Esophagus muscularis mucosa (tissue), 4 donors: ENCODE data around the gene HMOX1. TPM values are rescaled to one million over a fixed set of nuclear protein-coding genes. Genes with fewer than 3 reads are reported as not detected.
"Not testable (repeated sequence)": the region's sequence is repeated elsewhere in the genome, so short reads cannot be mapped to it uniquely, and the experiment has no call there.

ENCODE experiments used
- DNase-seq: peaks from one replicate; pipeline ENCODE4 v3.0.0-alpha.2; 2017; ENCODE audit errors: extremely low spot score
- H3K27ac ChIP-seq, 4 donors: fragments of 200-600 bp; sonication (generic); replicated peaks in 1 of 4; 1 replicate in 3 of 4; 2 replicates in 1 of 4; pipeline ENCODE4 v1.5.1; 2016 to 2019; ENCODE audit warnings: mild to moderate bottlenecking in 1 of 4
- H3K27me3 ChIP-seq, 4 donors: fragments of 200-600 bp; sonication (generic); one replicate each; pipeline versions ENCODE4 v1.5.1 to v1.6.0; 2016 to 2019
- H3K36me3 ChIP-seq, 4 donors: fragments of 200-600 bp; sonication (generic); one replicate each; pipeline ENCODE4 v1.5.1; 2016 to 2019
- H3K4me1 ChIP-seq, 4 donors: fragments of 200-600 bp; sonication (generic); one replicate each; pipeline ENCODE4 v1.5.1; 2016 to 2019
- H3K4me3 ChIP-seq, 4 donors: fragments of 200-600 bp; sonication (generic); 1 replicate in 2 of 4; 2 replicates in 2 of 4; pipeline ENCODE4 v1.5.1; 2016 to 2019; ENCODE audit warnings: mild to moderate bottlenecking in 4 of 4, moderate library complexity in 1 of 4
- H3K9me3 ChIP-seq, 4 donors: fragments of 200-600 bp; sonication (generic); 1 replicate in 3 of 4; 2 replicates in 1 of 4; pipeline ENCODE4 v1.5.1; 2016 to 2019
- EP300 ChIP-seq: sonication (generic); formaldehyde crosslinking; IDR thresholded peaks from one replicate; pipeline ENCODE4 v1.6.1; 2017; ENCODE audit warnings: antibody characterized with exemption
- POLR2A ChIP-seq: fragments of 450-650 bp; IDR thresholded peaks from one replicate; pipeline ENCODE4 v1.6.1; 2017; ENCODE audit warnings: antibody characterized with exemption, moderate library complexity, mild to moderate bottlenecking, low read depth
- POLR2AphosphoS5 ChIP-seq, 2 donors: sonication (generic); formaldehyde crosslinking; IDR thresholded peaks; one replicate each; pipeline ENCODE4 v1.6.1; 2017; ENCODE audit warnings: antibody characterized with exemption in 2 of 2
- WGBS: methylation state at CpG from one replicate; pipeline ENCODE4 v1.1.5; 2018; 5-methylcytosine and 5-hydroxymethylcytosine counted together
- intact Hi-C: fragments of 100-400 bp; cut with DNase I; formaldehyde crosslinking; loops from one replicate; pipeline ENCODE4 v1.15.1; 2023
- total RNA-seq, 4 donors: library from RNA; depleted of rRNA; stranded (reverse); fragments of >200 nt; gene quantifications; one replicate each; pipeline versions ENCODE4 v1.1.0 to v1.2.1, GENCODE V29; 2016
- TF ChIP-seq, protein P1 (sequence below), 3 experiments: fragments of 200-600 bp in 2 of 3; fragments of 450-650 bp in 1 of 3; sonication (generic) in 2 of 3; IDR thresholded peaks; one replicate each; pipeline ENCODE4 v1.5.1; 2017 to 2019; ENCODE audit warnings: antibody characterized with exemption in 3 of 3, mild to moderate bottlenecking in 2 of 3, moderate library complexity in 1 of 3

The HMOX1 gene
- total RNA-seq, 4 donors from 2014 or later: 8.7 to 603 (median 13.0) TPM

DNA sequence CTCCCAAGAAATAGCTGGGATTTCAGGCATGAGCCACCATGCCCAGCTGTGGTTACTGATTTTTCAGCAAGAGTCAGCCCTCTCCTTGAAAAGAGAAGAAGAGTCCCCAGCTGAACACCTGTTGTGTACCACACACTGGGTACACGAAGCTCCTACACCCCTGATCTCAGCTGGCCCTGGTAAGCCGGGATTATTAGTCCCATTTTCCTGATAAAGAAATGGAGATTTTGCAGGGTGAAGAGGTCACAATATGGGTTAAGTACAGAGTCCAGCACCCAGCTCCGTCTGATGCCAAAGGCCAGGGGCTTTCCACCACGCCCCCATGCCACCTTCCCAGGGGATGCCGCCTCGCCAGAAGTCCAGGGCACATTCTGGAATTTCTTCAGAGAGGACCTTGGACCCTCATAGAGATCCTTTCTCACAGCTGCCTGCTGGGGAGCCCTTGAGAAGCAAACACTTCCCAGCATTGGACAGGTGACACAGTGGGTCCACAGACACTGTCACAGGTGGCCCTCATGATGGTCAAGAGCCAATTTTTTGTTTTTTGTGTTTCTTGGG lies 19.8 kb upstream of the HMOX1 start:
- 90% methylated on average over 6 of the region's 6 CpGs for WGBS
- intact Hi-C loops: no loop called here
- Histone ChIP-seq H3K4me3 (no peak overlapping the region), H3K27ac (no peak overlapping the region), H3K36me3 (no peaks in the 10 kb centered on the region), H3K27me3 (peaks cover 0 to 65% (median 11%) of the 10 kb centered on the region in 4 donors), H3K9me3 (no peaks in the 10 kb centered on the region), H3K4me1 (peaks cover 0 to 4% (median 0%) of the 10 kb centered on the region in 4 donors)
- DNase-seq: no peak
- TF ChIP-seq POLR2A (no peak), EP300 (no peak), POLR2AphosphoS5 (IDR thresholded peaks at IDR 0.05) (no peak)
- TF ChIP-seq, protein P1, sequence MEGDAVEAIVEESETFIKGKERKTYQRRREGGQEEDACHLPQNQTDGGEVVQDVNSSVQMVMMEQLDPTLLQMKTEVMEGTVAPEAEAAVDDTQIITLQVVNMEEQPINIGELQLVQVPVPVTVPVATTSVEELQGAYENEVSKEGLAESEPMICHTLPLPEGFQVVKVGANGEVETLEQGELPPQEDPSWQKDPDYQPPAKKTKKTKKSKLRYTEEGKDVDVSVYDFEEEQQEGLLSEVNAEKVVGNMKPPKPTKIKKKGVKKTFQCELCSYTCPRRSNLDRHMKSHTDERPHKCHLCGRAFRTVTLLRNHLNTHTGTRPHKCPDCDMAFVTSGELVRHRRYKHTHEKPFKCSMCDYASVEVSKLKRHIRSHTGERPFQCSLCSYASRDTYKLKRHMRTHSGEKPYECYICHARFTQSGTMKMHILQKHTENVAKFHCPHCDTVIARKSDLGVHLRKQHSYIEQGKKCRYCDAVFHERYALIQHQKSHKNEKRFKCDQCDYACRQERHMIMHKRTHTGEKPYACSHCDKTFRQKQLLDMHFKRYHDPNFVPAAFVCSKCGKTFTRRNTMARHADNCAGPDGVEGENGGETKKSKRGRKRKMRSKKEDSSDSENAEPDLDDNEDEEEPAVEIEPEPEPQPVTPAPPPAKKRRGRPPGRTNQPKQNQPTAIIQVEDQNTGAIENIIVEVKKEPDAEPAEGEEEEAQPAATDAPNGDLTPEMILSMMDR (IDR thresholded peaks at IDR 0.05): no peak

DNA sequence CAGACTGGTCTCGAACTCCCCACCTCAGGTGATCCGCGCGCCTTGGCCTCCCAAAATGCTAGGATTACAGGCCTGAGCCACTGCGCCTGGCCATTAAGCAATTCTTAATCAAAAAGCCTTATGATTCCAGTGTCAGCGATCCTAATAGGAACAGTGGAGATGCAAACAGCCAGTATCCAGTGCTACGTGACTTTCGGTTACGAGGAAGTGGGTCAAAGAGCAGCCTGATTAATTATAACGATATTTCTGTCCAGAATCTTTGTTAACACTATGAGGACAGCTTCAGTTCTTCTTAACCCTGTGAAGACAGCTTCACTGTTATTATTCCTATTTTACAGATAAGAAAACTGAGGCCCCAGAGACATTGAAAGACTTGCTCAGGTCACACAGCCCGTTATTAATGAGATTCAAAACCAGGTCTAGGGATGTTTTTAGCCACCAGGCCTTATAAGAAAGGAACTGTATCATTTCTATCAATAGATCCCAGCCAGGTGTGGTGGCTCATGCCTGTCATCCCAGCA lies 17.3 kb upstream of the HMOX1 start:
- WGBS: 88% methylated on average over 11 of the region's 11 CpGs
- H3K27ac ChIP-seq: no peak overlapping the region
- peaks cover 0 to 76% (median 11%) of the 10 kb centered on the region in 4 donors for H3K27me3 ChIP-seq
- intact Hi-C loops: no loop called here
- H3K4me1 ChIP-seq: no peaks in the 10 kb centered on the region
- no peak overlapping the region for H3K4me3 ChIP-seq
- DNase-seq: no peak
- H3K9me3 ChIP-seq: no peaks in the 10 kb centered on the region
- H3K36me3 ChIP-seq: no peaks in the 10 kb centered on the region
- TF ChIP-seq POLR2AphosphoS5 (IDR thresholded peaks at IDR 0.05): no peak
- no peak for TF ChIP-seq POLR2A

DNA sequence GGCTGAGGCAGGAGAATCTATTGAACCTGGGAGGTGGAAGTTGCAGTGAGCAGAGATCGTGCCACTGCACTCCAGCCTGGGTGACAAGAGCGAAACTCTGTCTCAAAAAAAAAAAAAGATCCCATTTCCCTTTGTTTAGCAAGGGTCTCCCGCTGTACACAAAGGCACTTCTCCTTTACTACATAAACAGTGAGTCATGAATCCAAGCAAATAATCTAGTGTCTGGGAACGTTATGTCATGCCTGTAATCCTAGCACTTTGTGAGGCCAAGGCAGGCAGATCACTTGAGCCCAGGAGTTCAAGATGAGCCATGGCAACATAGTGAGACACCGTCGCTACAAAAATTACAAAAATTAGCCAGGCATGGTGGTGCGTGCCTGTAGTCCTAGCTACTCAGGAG lies 16.7 kb upstream of the HMOX1 start:
- intact Hi-C loops, H3K36me3 ChIP-seq, H3K4me3 ChIP-seq, DNase-seq, H3K9me3 ChIP-seq, H3K27ac ChIP-seq, H3K4me1 ChIP-seq: not testable (repeated sequence)
- H3K27me3 ChIP-seq: peaks cover 0 to 76% (median 11%) of the 10 kb centered on the region in 4 donors
- WGBS: 68% methylated on average over 7 of the region's 7 CpGs

DNA sequence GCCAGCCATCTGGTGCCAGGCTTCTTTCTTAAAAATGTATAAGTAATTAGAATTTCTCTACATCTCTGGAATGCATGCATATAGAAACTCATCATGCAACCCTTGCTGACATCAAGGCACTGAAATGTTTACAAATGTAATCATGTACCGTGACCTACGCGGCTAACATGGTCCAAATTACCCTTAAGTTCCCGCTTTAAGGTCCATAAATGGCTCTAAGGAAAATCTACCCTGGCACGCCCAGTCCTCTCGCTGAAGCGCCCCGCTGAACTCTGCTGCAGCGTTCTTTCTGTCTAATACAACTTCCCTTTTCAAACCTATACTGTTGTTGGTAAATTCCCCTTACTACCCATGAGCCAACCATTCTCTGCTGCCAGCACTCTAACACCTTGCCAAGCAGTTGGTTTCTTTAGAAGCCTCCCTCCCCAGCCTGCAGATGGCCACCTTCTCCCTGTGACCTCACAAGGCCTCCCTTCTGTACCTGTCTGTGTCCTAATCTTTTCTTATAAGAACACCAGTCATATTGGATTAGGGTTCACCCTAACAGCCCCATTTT lies 13.5 kb upstream of the HMOX1 start:
- Histone ChIP-seq H3K4me1 (peaks cover 7 to 16% (median 13%) of the 10 kb centered on the region in 4 donors), H3K27me3 (peaks cover 0 to 47% (median 2%) of the 10 kb centered on the region in 4 donors), H3K27ac (no peak overlapping the region), H3K4me3 (no peak overlapping the region), H3K36me3 (no peaks in the 10 kb centered on the region), H3K9me3 (no peaks in the 10 kb centered on the region)
- DNase-seq: no peak
- 72% methylated on average over 9 of the region's 9 CpGs for WGBS
- TF ChIP-seq, protein P1 (IDR thresholded peaks at IDR 0.05): no peak
- TF ChIP-seq POLR2A (no peak), POLR2AphosphoS5 (IDR thresholded peaks at IDR 0.05) (no peak), EP300 (no peak)
- intact Hi-C loops: no loop called here

DNA sequence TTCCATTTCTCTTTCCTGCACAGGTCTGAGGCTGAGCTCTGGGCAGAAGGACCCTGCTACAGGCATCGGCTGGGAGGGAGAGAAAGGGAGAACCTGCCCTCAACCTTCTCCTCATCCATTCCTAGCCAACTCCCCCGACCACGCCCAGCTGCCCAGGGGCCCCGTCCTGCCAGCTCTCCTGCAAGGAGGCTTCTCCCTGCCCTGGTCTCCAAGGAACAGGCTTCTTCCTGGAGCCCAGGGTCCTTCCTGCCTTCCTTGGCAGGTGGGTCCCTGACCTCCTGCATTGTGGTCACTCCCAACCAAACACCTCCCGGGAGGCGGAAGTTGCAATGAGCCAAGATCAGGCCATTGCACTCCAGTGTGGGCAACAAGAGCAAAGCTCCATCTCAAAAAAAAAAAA lies 12.5 kb upstream of the HMOX1 start:
- H3K36me3 ChIP-seq: no peaks in the 10 kb centered on the region
- peaks cover 0 to 38% (median 0%) of the 10 kb centered on the region in 4 donors for H3K27me3 ChIP-seq
- no peak overlapping the region for H3K27ac ChIP-seq
- DNase-seq: no peak
- no peaks in the 10 kb centered on the region for H3K9me3 ChIP-seq
- 93% methylated on average over 6 of the region's 6 CpGs for WGBS
- intact Hi-C loops: no loop called here
- peaks cover 11 to 17% (median 16%) of the 10 kb centered on the region in 4 donors for H3K4me1 ChIP-seq
- no peak overlapping the region for H3K4me3 ChIP-seq
- TF ChIP-seq EP300: no peak
- no peak for TF ChIP-seq POLR2AphosphoS5 (IDR thresholded peaks at IDR 0.05)
- TF ChIP-seq, protein P1 (IDR thresholded peaks at IDR 0.05): no peak
- no peak for TF ChIP-seq POLR2A
